A172 (cell line): ENCODE data around the gene EZH1. TPM values are rescaled to one million over a fixed set of nuclear protein-coding genes. Genes with fewer than 3 reads are reported as not detected.

Experiments used
- DNase-seq: peaks from one replicate; pipeline ENCODE4 v3.0.0-alpha.2; 2015; ENCODE audit warnings: low spot score
- total RNA-seq: library from RNA; depleted of rRNA; stranded (reverse); fragments of >200 nt; shearing (Covaris generic); gene quantifications from 2 replicates; pipeline ENCODE4 v1.2.3, GENCODE V29; 2014; rRNA removed

EZH1 gene
- total RNA-seq: 7.2 and 10.3 TPM in 2 replicates

GRCh38 chr17:42744806-42745617, at the start of gene EZH1:
Gene EZH1 (minus strand): TSS chr17:42745040. CDS start chr17:42728941, 16,099 bp downstream.
- DNase-seq: peak; percentile 86

GRCh38 chr17:42792545-42792944, 47.7 kb upstream of the EZH1 start:
- no peak for DNase-seq

- DNase-seq: no peak
Measured at GRCh38 chr17:42791948-42792347, 47.1 kb upstream of the EZH1 start.

GRCh38 chr17:42787266-42787665, 42.4 kb upstream of the EZH1 start:
- DNase-seq: no peak

GRCh38 chr17:42784811-42785592, 40.2 kb upstream of the EZH1 start:
- DNase-seq: no peak

GRCh38 chr17:42784409-42784808, 39.6 kb upstream of the EZH1 start:
- DNase-seq: no peak

GRCh38 chr17:42783791-42784138, 38.9 kb upstream of the EZH1 start:
- no peak for DNase-seq

GRCh38 chr17:42783062-42783790, 38.4 kb upstream of the EZH1 start:
- peak; percentile 92 for DNase-seq

- no peak for DNase-seq
Measured at GRCh38 chr17:42782166-42783061, 37.6 kb upstream of the EZH1 start.

GRCh38 chr17:42781639-42782165, 36.9 kb upstream of the EZH1 start:
- no peak for DNase-seq

- DNase-seq: no peak
Measured at GRCh38 chr17:42780851-42781638, 36.2 kb upstream of the EZH1 start.

- DNase-seq: peak; percentile 38
Measured at GRCh38 chr17:42779936-42780850, 35.4 kb upstream of the EZH1 start, which contains the start of gene WNK4. Gene WNK4 (plus strand): TSS chr17:42780610. CDS start chr17:42780699, 89 bp downstream.

GRCh38 chr17:42779304-42779935, 34.6 kb upstream of the EZH1 start:
- DNase-seq: no peak

- DNase-seq: no peak
Measured at GRCh38 chr17:42778570-42778969, 33.7 kb upstream of the EZH1 start.

GRCh38 chr17:42775534-42776098, 30.8 kb upstream of the EZH1 start:
- DNase-seq: peak; percentile 47

- peak; percentile 71 for DNase-seq
Measured at GRCh38 chr17:42774066-42774745, 29.4 kb upstream of the EZH1 start.

GRCh38 chr17:42773290-42774035, 28.6 kb upstream of the EZH1 start, which contains the start of gene VPS25:
Gene VPS25 (plus strand): TSS chr17:42773449. CDS start chr17:42773476, 27 bp downstream.
- peak; percentile 87 for DNase-seq
